HG02642 (cell line): ENCODE results near the gene KCNK2.

Experiments
- ATAC-seq: cut with Tn5 transposase; IDR thresholded peaks from one replicate; pipeline ENCODE4 v1.9.1; 2021; ENCODE audit warnings: mild to moderate bottlenecking; ENCODE audit not compliant: unreplicated experiment, poor library complexity

The KCNK2 gene

DNA sequence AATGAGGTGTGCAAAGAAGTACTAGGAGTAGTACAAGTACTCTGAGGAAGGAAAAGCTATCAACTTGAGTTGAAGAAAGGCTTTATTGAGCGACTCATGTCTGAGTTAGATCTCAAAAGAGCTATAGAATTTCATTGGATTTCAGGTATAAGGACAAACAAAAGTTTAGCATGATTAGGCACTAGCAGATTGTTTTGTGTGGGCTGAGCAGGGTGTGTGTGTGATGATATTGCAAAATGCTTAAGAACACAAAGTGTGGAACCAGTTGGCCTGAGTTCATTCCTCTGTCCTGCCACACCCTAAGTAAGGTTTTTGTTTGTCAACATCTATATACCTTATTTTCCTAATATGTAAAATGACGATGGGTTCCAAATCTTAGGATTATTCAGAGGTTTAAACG, 158.9 kb downstream of the KCNK2 start:
- no peak for ATAC-seq

DNA sequence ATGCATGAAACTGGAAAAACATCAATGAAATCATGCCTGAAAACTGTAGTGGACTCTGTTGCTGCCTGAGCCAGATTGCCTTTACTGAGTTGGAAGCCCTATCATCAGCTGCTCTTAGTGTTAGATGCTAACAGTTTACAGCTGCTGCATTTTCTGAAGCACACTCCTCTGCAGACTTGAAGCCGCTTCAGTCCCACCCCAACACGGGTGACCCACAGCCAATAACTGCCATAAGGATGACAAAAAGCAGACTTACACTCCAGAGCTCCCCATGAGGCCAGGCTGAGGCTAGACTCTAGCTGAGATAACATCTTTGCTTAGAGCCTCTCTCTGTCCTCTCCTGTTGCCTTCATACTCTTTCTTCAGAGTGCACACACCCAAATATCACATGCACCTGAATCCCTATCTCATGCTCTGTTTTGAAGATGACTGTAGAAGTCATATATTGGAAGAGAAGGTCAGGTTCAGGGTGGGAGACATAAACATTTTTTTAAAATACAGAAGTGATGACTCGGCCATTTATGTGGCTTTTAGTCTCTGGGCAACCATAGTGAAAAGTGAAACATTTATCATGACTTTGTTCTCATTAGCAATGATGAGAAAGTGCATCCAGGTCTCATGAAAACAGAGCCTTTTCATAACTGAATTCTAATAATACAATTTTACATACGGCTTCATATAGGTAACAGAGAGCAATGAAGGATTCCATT, 161.0 kb downstream of the KCNK2 start:
- ATAC-seq, result no peak

DNA sequence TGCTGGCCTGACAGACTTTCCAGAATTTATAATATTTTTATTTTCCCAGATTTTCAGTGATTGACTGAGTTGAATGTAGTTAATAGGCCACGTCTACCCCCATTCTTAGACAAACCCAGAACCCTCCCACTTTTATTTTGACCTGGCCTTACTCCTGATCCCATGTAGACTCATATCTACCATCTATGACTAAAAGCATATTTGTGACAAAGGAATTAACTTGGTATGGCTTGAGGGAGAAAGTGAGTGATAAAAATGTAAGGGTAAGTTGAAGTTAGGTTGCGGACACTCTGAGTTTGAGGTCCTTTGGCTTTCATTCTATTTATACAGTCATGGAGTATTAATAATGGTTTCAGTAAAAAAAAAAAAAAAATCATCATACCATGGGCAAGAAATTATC, 168.4 kb downstream of the KCNK2 start:
- ATAC-seq, result no peak

DNA sequence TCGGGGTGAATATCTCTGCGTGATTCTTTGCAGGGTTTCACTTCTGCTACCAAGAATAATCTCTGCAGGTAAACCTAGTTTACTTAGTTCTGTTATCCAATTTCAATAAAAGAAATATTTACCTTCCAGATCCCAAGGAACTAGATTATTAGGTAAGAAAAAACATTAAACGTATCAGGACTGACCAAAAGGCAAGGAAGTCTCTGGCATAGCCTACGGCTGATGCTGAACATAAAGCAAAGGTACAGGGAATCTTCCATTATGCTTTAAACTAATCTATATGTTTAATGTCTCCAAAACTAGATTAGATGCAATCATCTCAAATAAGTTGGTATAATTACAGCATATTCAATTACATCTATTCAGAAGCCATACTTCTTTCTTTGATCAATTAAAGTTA, 168.9 kb downstream of the KCNK2 start:
- no peak for ATAC-seq

DNA sequence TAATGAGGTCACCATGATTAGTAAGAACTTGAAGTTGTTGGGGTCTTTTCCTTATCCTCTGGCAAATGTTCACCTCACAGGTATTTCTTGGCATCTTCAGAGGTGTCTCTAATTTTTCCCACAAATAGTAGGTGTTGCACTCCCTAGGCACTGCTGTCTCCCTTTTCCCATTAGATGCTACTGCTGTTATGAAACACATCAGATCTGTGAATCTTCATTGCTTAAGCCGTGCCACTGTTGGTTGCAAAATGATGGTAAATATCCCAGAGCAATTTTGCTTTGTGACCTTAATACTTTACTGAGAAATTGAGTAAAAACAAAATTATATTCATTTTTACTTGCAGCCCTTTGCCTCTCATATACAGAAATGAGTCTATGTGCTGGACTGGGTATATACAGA, 169.6 kb downstream of the KCNK2 start:
- ATAC-seq, result no peak

DNA sequence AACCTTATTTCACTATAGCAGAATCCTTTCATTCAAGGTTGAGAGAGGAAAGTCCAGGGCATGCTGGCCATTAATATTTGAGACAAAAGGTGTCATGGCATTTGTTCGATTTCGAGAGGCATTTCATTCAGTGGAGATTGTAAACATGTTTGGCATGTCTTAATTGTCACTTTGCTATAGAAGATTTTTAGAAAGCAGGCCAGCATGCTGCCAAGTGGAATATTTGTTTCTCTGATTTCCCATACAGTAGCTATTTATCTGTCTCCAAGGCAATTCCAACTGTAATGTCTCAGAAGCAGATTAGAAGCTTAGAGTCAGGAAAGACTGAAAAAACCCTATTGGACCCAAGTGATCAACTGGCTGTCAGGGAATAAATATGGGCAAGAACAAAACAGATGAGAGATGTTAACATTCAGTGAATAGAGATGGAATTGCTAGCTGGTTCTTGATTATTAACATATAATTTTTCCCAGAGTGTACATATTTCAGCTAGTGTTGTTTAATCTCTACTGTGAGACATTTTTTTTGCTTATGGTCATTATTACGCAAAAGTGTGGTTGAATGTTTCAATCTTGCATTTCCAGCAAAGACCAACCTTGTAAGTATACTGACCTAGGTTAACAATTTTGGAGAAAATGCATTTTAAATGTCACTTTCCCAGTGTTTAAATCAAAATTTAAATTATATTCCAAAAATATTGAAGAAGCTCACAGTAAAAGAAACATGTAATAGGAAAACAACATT, 174.6 kb downstream of the KCNK2 start:
- ATAC-seq, result no peak

DNA sequence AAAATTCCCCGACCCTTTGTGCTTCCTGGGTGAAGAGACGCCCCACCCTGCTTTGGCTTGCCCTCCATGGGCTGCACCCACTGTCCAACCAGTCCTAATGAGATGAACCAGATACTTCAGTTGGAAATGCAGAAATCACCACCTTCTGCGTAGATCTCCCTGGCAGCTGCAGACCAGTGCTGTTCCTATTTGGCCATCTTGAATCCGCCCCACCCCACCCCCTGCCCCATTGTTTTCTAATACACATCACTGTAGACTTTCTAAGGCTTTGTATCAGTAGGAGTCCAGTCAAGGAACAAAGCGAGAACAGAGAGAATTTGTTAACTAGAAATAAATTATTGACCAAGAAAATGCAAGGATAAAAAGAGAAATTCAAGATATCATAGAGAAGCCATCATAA, 178.2 kb downstream of the KCNK2 start:
- no peak for ATAC-seq

DNA sequence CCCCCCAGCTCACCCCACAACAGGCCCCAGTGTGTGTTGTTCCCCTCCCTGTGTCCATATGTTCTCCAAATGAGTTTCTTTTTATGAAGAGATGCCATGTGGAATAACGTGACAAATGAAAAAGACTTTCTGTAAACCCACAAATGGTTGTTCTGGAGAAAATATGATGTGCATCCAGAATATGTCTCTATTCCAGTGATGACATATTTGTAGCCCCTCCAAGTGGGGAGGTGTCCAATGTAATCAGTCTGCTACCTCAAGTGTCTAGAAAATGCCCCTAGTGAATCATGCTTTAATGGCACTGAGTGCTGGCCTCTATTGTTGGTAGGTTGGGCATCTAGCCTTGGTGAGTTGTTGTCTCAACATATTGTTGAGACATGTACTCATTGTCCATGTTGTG, 179.6 kb downstream of the KCNK2 start:
- ATAC-seq, result no peak

DNA sequence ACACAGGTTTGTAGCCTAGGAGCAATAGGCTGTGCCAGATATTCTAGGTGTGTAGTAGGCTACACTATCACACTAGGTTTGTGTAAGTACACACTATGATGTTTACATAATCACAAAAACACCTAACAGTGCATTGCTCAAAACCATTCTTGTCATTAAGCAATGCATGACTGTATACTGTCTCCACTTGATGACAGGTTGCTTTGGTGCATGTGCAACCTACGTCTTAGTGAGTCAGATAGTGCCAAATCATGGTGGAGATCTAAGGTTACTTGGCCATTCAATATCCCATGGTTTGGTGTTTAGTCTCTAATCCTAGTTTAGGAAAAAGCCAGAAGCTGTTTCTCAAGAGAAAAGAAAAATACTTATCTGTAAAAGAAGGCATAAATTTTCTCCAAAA, 181.1 kb downstream of the KCNK2 start:
- ATAC-seq, result no peak

DNA sequence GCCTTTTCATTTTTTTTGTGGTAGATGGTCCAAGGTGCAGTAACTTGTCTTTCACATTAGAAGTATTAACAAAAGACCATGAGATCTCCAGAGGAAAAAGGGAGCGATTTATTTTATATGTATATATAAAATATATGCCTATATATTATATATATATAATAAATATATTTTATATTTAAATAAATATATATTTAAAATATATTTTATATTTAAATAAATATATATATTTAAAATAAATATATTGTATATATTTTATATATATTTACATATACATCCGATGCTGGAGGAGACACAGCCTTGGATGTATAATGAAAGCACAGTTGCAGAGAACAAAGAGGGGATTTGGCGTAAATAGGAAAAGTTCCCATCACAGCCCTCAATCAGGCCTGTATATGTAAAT, 182.1 kb downstream of the KCNK2 start:
- no peak for ATAC-seq

DNA sequence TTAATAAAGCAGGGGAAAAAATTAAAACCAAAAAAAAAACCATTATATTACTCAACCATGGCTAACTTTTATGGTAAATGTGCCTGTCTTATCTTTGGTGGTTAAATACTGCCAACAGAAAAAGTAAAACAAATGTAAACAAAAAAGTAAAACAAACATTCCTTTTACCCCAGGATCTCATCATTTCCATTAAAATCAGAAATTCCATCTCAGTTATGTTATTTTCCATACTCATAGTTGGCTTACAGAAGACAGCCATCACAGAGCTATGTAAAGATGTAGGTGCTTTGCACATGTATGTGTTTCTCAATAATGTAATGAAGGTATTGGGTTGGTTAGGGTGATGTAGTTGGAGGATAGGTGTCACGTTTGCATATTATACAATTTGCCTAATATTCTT, 185.0 kb downstream of the KCNK2 start:
- ATAC-seq, result no peak

DNA sequence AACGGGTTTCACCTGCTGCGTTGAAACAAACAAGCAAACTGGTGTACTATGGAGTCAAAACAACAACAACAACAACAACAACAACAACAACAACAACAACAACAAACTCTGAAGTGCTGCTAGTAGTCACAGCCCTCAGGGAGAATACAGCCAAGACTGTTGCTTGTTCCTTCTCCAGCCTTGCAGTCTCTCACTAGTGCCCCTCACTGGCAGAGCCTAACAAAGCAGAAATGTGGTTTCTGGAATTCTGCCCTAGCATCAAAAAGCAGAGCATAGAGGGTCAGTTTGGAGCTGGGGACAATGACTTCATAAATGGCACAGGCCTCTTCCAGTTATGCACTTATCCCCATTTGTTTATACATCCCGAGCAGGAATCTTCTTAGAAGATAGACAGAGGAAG, 187.4 kb downstream of the KCNK2 start:
- ATAC-seq, result no peak

DNA sequence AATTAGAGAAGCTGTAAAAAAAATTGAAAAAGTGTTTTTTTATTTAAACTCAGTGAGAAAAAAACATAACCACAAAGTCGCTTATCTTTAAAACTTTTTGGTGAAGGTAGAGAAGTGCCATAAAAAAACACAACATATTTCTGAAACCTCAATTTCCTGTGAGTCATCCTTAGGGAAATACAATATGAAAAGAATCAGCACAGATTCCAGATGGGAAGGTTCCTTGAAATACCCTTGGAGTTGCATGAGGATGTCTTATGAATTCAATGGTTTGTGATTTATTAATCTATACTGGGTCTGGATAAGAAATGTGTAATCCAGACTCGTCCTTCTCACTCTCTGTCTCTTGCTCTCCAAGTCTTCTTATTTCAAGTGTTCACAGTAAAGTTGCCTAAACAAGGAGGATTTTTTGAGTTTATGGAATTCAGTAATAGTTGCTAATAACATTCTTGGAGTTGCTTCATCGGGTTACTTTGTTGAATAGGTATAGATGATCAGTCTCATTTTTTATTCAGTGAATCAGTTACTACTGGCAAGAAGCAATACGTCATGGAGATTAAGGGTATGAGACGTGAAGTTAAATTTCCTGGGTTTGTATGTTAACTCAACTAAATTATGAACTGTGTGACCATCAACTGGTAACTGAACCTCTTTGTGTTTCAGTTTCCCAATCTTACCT, 191.4 kb downstream of the KCNK2 start:
- no peak for ATAC-seq

DNA sequence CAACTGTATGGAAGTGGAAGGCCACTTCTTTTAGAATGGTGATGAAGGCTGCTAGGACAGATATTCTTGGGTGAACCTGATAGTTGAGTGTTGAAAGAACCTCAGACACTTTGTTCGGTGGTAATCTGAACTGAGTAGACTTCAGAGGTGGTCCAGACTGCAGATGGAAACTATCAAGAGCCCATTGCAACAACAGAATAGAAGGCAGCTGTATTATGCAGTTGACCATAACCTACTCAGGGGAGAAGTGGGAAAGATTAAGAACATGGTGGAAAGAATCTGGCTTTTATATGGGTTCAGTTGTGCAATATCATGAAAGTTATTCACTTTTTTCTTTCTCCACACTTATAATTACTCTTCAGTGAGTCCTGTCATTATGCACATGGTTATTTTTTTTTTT, 194.0 kb downstream of the KCNK2 start:
- no peak for ATAC-seq

DNA sequence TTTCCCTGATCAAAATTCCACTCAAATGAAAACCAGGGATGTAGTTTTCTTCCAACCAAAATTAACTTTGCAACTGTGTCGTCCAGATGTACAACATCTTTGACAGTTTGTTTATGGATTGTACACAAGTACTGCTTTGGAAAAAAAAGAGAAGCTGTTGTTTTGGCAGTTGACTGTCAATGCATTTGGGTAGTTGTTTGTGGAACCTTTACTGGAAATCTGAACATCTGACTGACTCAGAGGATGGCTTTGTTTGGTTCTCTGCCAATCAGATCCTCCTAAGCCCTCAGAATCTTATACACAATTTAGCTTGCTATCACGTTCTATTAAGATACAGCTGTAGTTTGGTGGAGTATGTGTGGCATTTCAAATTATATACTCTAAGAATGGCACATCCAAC, 195.0 kb downstream of the KCNK2 start:
- no peak for ATAC-seq

DNA sequence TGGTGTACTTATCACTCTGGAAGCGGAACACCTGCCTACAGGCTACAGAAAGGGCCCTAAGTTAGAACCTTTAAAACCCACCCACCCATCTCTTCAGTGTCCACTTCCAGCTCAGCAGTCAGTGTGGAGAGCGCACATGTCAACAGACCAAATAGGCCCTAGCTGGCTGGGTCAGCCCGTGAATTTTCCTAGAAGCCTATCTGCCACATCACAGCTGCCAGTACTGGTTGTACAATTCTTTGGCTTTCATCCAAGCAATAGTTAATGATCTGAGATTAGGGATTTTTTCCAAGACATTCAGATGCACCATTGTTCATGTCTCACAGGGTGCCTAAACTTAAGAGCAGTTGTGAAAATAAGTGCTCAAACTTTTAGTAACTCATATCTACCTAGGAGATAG, 197.1 kb downstream of the KCNK2 start:
- no peak for ATAC-seq

DNA sequence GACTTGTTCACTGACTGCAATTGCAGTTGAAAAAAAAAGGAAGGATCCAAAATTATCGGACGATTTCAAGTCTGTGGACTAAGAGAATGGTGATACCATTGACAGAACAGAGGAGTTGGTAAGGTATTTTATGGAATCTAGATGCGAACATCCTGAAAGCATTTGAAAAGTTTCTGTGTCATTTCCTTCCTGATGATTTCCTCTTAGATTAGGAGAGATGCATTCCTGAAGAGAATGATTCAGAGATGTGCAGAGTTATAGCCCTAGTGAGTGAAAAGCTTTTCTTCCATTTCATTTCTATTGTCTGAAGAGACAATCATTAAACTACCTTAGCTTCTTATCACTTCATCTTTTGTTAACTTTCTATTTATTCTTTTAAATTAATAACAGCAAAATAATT, 200.0 kb downstream of the KCNK2 start:
- no peak for ATAC-seq

DNA sequence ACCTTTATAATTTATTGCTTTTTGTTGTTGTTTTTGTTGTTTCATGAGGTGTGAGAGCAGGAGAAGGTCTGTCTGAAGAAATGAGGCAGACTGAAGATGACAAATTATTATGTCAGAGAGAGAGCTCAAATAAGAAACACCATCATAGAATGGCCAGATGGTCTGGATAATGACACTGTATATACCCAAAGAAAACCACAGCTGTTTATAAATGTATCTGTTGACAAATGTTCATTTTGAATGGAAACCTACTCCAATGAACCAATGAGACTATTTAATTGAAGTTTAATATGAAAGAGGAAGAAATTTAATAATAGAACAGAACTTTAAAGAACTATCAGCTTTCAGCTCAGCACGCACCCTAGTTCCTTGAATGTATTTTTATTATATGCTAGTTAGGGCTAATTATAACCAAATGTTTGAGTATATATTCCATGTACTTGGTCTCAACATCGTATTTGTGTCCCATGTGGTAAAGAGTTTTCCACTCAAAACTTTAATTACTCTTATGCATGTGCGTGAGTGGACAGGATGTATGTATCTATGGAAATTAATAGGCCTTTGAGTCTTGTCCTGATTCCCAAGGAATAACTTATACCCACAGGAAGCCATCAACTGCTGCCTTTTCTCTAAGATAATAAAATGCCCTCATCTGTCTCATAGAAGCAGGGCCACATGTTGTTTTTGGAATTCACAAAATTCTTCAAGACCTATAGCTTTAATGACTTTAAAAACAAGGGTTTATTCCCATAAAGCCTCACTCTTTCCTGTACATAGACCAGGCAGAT, 202.7 kb downstream of the KCNK2 start:
- ATAC-seq, result no peak
